ENCODE data around the gene TRPM4.

DNA sequence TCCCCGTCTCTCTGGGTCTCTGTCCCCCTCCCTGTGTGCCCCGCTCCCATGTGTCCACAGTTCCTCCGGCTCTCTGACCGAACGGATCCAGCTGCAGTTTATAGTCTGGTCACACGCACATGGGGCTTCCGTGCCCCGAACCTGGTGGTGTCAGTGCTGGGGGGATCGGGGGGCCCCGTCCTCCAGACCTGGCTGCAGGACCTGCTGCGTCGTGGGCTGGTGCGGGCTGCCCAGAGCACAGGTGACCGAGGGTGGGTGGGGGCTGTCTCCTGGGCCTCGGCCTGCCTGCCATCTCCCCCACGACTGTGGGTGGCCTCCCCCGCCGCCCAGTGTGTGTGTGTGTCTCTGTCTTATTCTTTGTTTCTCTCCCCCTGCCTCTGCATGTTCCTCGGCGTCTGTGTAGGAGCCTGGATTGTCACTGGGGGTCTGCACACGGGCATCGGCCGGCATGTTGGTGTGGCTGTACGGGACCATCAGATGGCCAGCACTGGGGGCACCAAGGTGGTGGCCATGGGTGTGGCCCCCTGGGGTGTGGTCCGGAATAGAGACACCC lies 10.3 kb downstream of the TRPM4 start:
- TF ChIP-seq, protein P1, sequence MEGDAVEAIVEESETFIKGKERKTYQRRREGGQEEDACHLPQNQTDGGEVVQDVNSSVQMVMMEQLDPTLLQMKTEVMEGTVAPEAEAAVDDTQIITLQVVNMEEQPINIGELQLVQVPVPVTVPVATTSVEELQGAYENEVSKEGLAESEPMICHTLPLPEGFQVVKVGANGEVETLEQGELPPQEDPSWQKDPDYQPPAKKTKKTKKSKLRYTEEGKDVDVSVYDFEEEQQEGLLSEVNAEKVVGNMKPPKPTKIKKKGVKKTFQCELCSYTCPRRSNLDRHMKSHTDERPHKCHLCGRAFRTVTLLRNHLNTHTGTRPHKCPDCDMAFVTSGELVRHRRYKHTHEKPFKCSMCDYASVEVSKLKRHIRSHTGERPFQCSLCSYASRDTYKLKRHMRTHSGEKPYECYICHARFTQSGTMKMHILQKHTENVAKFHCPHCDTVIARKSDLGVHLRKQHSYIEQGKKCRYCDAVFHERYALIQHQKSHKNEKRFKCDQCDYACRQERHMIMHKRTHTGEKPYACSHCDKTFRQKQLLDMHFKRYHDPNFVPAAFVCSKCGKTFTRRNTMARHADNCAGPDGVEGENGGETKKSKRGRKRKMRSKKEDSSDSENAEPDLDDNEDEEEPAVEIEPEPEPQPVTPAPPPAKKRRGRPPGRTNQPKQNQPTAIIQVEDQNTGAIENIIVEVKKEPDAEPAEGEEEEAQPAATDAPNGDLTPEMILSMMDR (conservative IDR thresholded peaks at IDR 0.05): no peak
- no peak for TF ChIP-seq ZFX (IDR thresholded peaks at IDR 0.05)

Measured in C4-2B (cell line).